ENCODE results near the gene STT3B. TPM values are rescaled to one million over a fixed set of nuclear protein-coding genes. Genes with fewer than 3 reads are reported as not detected.
A peak's percentile ranks its signal among the peaks of the same experiment; 100 is the strongest.

STT3B gene
- total RNA-seq, 2 donors from 2014 or later, result 78.0 to 87.5 TPM

- Histone ChIP-seq H3K4me3 (no peak overlapping the region), H3K36me3 (no peaks in the 10 kb centered on the region), H3K9me3 (peaks cover 0 to 8% of the 10 kb centered on the region in 2 donors), H3K27ac (peak overlapping the region in 1 of 2 donors; percentile 59), H3K27me3 (no peaks in the 10 kb centered on the region), H3K4me1 (peaks cover 0 to 22% of the 10 kb centered on the region in 2 donors)
- TF ChIP-seq CTCF (IDR thresholded peaks at IDR 0.05), result no peak
- DNase-seq (ENCODE audit: low spot score), result no peak
These were observed 32.6 kb downstream of the STT3B start for GRCh38 chr3:31565288-31565687.

- Histone ChIP-seq H3K4me3 (no peak overlapping the region), H3K27ac (no peak overlapping the region), H3K27me3 (no peaks in the 10 kb centered on the region), H3K9me3 (no peaks in the 10 kb centered on the region), H3K4me1 (peaks cover 0 to 22% of the 10 kb centered on the region in 2 donors), H3K36me3 (no peaks in the 10 kb centered on the region)
- no peak for DNase-seq (ENCODE audit: low spot score)
- TF ChIP-seq CTCF (IDR thresholded peaks at IDR 0.05), result peak; percentile 18 to 53
These were observed 34.3 kb downstream of the STT3B start for GRCh38 chr3:31567036-31567435.

GRCh38 chr3:31568649-31569048 is 35.9 kb downstream of the STT3B start:
- no peaks in the 10 kb centered on the region for H3K36me3 ChIP-seq
- no peak overlapping the region for H3K4me3 ChIP-seq
- no peaks in the 10 kb centered on the region for H3K27me3 ChIP-seq
- no peak for DNase-seq (ENCODE audit: low spot score)
- H3K9me3 ChIP-seq, result no peaks in the 10 kb centered on the region
- H3K27ac ChIP-seq, result no peak overlapping the region
- TF ChIP-seq CTCF (IDR thresholded peaks at IDR 0.05), result no peak
- H3K4me1 ChIP-seq, result peaks cover 0 to 20% of the 10 kb centered on the region in 2 donors

GRCh38 chr3:31571325-31571724 is 38.6 kb downstream of the STT3B start:
- Histone ChIP-seq H3K4me1 (peaks cover 0 to 10% of the 10 kb centered on the region in 2 donors), H3K9me3 (no peaks in the 10 kb centered on the region), H3K36me3 (no peaks in the 10 kb centered on the region), H3K27me3 (no peaks in the 10 kb centered on the region), H3K27ac (no peak overlapping the region), H3K4me3 (no peak overlapping the region)
- no peak for TF ChIP-seq CTCF (IDR thresholded peaks at IDR 0.05)
- DNase-seq (ENCODE audit: low spot score), result no peak

GRCh38 chr3:31572236-31573004 is 39.7 kb downstream of the STT3B start:
- H3K9me3 ChIP-seq, result no peaks in the 10 kb centered on the region
- no peak overlapping the region for H3K4me3 ChIP-seq
- peaks cover 0 to 19% of the 10 kb centered on the region in 2 donors for H3K4me1 ChIP-seq
- no peaks in the 10 kb centered on the region for H3K27me3 ChIP-seq
- no peak overlapping the region for H3K27ac ChIP-seq
- TF ChIP-seq CTCF (IDR thresholded peaks at IDR 0.05), result no peak
- DNase-seq (ENCODE audit: low spot score), result no peak
- H3K36me3 ChIP-seq, result no peaks in the 10 kb centered on the region

Measured in right atrium auricular region (tissue), 2 donors.